LNCaP clone FGC (cell line): Measurements from ENCODE around the gene DNM3.

Experiments used
- DNase-seq: peaks from one replicate; pipeline ENCODE4 v3.0.0-alpha.2; 2011; ENCODE audit warnings: low read depth
- H3K4me3 ChIP-seq: 2 replicates; pipeline ENCODE4 v1.5.1; 2011; ENCODE audit warnings: mild to moderate bottlenecking, low read depth, low read length, control low read depth
- TF ChIP-seq, protein P1 (sequence below): IDR thresholded peaks from 2 replicates; pipeline ENCODE4 v1.5.1; 2012; ENCODE audit warnings: mild to moderate bottlenecking; ENCODE audit not compliant: control insufficient read depth, insufficient read depth; ENCODE audit errors: extremely low read depth

Gene DNM3

GRCh38 chr1:172179918-172180317, 338.6 kb downstream of the DNM3 start:
- DNase-seq: no peak
- TF ChIP-seq, protein P1, sequence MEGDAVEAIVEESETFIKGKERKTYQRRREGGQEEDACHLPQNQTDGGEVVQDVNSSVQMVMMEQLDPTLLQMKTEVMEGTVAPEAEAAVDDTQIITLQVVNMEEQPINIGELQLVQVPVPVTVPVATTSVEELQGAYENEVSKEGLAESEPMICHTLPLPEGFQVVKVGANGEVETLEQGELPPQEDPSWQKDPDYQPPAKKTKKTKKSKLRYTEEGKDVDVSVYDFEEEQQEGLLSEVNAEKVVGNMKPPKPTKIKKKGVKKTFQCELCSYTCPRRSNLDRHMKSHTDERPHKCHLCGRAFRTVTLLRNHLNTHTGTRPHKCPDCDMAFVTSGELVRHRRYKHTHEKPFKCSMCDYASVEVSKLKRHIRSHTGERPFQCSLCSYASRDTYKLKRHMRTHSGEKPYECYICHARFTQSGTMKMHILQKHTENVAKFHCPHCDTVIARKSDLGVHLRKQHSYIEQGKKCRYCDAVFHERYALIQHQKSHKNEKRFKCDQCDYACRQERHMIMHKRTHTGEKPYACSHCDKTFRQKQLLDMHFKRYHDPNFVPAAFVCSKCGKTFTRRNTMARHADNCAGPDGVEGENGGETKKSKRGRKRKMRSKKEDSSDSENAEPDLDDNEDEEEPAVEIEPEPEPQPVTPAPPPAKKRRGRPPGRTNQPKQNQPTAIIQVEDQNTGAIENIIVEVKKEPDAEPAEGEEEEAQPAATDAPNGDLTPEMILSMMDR: no peak
- no peak overlapping the region for H3K4me3 ChIP-seq

GRCh38 chr1:172180501-172181285, 339.4 kb downstream of the DNM3 start:
- no peak for DNase-seq
- no peak overlapping the region for H3K4me3 ChIP-seq
- TF ChIP-seq, protein P1: no peak

- TF ChIP-seq, protein P1: no peak
- no peak for DNase-seq
- H3K4me3 ChIP-seq: no peak overlapping the region
Measured at GRCh38 chr1:172184506-172185191, 343.4 kb downstream of the DNM3 start.

GRCh38 chr1:172185211-172185610, 343.9 kb downstream of the DNM3 start:
- no peak overlapping the region for H3K4me3 ChIP-seq
- TF ChIP-seq, protein P1: no peak
- DNase-seq: no peak

DNA sequence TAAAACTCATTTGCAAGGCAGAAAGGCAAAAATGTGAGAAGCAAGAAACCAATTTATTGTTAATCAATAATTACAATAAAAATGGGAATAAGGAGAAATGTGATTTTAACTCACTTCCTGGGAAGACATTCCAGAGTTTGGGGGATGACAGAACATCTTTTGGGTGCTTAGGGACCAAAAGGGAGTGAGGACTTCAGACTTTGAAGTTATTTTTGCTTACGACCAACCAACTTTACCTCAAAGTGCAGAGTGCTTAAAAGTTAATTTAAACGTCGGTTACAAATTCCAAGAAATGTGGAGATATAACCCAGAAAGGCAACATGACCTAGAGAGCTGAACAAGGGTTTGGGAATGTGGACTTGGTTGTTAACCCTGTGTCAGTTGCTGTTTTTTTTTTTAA, 344.7 kb downstream of the DNM3 start:
- TF ChIP-seq, protein P1: no peak
- H3K4me3 ChIP-seq: no peak overlapping the region
- no peak for DNase-seq

DNA sequence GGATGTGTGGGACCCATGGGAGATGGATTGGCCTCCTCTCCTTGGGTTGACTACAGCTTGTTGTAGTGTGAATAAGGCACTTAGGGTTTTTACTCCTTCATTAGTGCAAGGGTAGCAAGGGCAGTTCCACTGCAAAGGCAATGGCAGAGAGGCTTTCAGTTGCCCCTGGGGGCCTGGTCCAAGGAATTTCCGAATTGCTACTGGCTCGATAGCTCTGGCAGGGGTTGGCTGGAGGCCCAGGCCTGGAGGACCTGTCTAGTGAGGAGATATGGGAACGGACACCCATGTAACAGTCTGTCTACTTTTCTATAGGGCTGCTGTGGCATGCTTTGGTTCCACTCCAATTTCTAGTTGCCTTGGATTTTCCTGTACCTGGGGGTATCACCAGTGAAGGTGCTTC, 360.3 kb downstream of the DNM3 start:
- DNase-seq: no peak
- TF ChIP-seq, protein P1: no peak
- H3K4me3 ChIP-seq: no peak overlapping the region
